RWPE2 (cell line): ENCODE results near the gene NIPSNAP2.
"Not testable (repeated sequence)": the region's sequence is repeated elsewhere in the genome, so short reads cannot be mapped to it uniquely, and the experiment has no call there.

Experiments
- ATAC-seq: fragments of 200-7000 bp; cut with Tn5 transposase; 3 replicates; pipeline ENCODE4 v1.9.1; 2021; ENCODE audit warnings: low read depth
- DNase-seq: peaks from one replicate; pipeline ENCODE4 v3.0.0-alpha.2; 2020; ENCODE audit warnings: low spot score
- H3K27ac ChIP-seq: fragments of 450-650 bp; 2 replicates; pipeline ENCODE4 v1.5.1; 2017; ENCODE audit warnings: mild to moderate bottlenecking; ENCODE audit not compliant: poor library complexity, severe bottlenecking
- H3K27me3 ChIP-seq: fragments of 250-450 bp; sonication (Bioruptor Pico); 2 replicates; pipeline ENCODE4 v1.5.1; 2021; ENCODE audit warnings: mild to moderate bottlenecking, moderate library complexity; ENCODE audit not compliant: insufficient read depth, poor library complexity, severe bottlenecking
- H3K36me3 ChIP-seq: fragments of 250-450 bp; sonication (Bioruptor Pico); 2 replicates; pipeline ENCODE4 v1.5.1; 2020; ENCODE audit warnings: low read depth, mild to moderate bottlenecking, moderate library complexity
- H3K4me1 ChIP-seq: fragments of 250-450 bp; sonication (Bioruptor Pico); 2 replicates; pipeline ENCODE4 v1.5.1; 2021; ENCODE audit warnings: mild to moderate bottlenecking, moderate library complexity; ENCODE audit not compliant: insufficient read depth, poor library complexity, severe bottlenecking
- H3K4me3 ChIP-seq: fragments of 250-450 bp; sonication (Bioruptor Pico); 2 replicates; pipeline ENCODE4 v1.5.1; 2021; ENCODE audit warnings: mild to moderate bottlenecking, moderate library complexity; ENCODE audit not compliant: severe bottlenecking
- H3K9me3 ChIP-seq: fragments of 250-450 bp; sonication (Bioruptor Pico); 2 replicates; pipeline ENCODE4 v1.5.1; 2021; ENCODE audit warnings: mild to moderate bottlenecking, moderate library complexity; ENCODE audit not compliant: severe bottlenecking
- TF ChIP-seq, protein P1 (sequence below): fragments of 450-650 bp; IDR thresholded peaks from one replicate; pipeline ENCODE4 v1.5.1; 2017; ENCODE audit warnings: mild to moderate bottlenecking, moderate library complexity; ENCODE audit not compliant: poor library complexity, severe bottlenecking

NIPSNAP2 gene

DNA sequence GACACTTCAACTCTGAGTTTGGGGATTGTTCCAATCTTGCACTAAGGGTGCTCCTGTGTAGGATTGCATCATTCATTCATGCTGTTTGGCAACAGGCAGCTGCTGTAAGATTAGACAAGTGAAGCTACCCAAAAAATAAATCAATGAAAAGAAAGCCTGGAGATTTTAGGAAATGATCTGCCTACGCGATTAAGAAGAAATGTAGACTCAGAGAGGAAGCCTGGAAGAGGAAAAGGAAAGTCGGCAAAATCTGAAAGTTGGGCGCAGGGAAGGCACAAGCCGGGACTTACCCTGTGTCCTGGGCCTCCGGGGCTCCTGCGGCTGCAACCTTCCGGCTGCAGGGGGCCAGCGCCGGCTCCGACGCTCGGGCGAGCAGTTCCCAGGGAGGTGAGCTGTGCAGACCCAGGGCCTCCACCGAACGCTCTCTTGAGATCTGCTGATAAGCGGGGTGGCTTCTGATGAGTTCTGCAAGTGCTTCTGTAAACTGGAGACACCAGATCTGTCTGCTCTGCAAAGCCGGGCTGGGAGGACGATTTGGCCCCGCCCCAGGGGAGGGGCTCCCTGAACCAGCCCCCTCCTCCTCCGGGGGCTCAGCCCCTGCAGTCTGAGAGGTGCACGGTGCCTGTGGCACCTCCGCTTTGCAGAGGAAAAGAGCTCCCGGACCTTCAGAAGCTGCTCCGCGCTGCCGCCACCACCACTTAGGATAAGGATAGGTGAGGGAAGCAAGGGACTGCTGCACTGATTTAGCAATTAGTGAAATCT lies 69.5 kb downstream of the NIPSNAP2 start:
- H3K27ac ChIP-seq, result peak overlapping the region; percentile 25
- H3K36me3 ChIP-seq, result peaks cover 36% of the 10 kb centered on the region
- DNase-seq (peak; percentile 73), ATAC-seq (peak; percentile 93)
- no peaks in the 10 kb centered on the region for H3K4me1 ChIP-seq
- TF ChIP-seq, protein P1, sequence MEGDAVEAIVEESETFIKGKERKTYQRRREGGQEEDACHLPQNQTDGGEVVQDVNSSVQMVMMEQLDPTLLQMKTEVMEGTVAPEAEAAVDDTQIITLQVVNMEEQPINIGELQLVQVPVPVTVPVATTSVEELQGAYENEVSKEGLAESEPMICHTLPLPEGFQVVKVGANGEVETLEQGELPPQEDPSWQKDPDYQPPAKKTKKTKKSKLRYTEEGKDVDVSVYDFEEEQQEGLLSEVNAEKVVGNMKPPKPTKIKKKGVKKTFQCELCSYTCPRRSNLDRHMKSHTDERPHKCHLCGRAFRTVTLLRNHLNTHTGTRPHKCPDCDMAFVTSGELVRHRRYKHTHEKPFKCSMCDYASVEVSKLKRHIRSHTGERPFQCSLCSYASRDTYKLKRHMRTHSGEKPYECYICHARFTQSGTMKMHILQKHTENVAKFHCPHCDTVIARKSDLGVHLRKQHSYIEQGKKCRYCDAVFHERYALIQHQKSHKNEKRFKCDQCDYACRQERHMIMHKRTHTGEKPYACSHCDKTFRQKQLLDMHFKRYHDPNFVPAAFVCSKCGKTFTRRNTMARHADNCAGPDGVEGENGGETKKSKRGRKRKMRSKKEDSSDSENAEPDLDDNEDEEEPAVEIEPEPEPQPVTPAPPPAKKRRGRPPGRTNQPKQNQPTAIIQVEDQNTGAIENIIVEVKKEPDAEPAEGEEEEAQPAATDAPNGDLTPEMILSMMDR, result peak; percentile 20
- H3K27me3 ChIP-seq, result no peaks in the 10 kb centered on the region
- peak overlapping the region; percentile 41 for H3K4me3 ChIP-seq
- H3K9me3 ChIP-seq, result no peaks in the 10 kb centered on the region

DNA sequence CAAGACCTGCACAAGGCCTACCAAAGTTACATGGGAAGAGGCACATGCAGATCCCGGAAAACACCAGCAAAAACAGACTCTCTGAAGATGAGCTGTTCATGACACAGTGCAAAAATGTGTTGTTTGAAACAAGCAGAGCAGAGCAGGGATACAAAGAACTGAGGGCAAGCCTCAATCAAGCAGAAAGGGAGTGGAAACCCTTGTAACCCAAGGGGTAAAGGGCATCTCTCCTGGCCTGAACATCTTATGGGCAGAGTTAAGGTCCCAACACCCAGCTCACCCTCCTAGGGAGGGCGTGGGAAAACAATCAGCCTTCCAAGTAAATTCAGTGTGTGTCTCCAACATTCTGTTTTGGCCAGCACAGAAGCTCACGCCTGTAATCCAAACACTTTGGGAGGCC lies 76.3 kb downstream of the NIPSNAP2 start:
- Histone ChIP-seq H3K9me3 (no peaks in the 10 kb centered on the region), H3K4me3 (no peak overlapping the region), H3K27me3 (no peaks in the 10 kb centered on the region), H3K27ac (no peak overlapping the region), H3K36me3 (peaks cover 18% of the 10 kb centered on the region), H3K4me1 (no peaks in the 10 kb centered on the region)
- no peak for ATAC-seq
- no peak for DNase-seq
- TF ChIP-seq, protein P1, result no peak

DNA sequence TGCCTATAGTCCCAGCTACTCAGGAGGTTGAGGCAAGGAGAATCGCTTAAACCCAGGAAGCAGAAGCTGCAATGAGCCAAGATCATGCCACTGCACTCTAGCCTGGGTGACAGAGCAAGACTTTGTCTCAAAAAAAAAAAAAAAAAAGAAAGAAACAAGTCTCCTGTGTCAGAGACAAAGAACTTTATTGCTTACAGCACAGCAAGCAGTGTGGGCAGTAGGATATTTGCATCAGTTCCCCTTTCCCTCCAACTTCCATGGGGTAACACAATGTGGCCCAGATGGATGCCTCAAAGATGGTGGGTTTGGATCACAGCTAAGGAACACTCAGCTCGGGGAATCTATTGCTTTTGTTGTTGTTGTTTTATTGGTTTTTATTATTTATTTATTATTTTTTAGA lies 81.4 kb downstream of the NIPSNAP2 start:
- H3K27me3 ChIP-seq, H3K36me3 ChIP-seq, H3K4me3 ChIP-seq, H3K27ac ChIP-seq, DNase-seq, ATAC-seq, H3K4me1 ChIP-seq, H3K9me3 ChIP-seq: not testable (repeated sequence)

DNA sequence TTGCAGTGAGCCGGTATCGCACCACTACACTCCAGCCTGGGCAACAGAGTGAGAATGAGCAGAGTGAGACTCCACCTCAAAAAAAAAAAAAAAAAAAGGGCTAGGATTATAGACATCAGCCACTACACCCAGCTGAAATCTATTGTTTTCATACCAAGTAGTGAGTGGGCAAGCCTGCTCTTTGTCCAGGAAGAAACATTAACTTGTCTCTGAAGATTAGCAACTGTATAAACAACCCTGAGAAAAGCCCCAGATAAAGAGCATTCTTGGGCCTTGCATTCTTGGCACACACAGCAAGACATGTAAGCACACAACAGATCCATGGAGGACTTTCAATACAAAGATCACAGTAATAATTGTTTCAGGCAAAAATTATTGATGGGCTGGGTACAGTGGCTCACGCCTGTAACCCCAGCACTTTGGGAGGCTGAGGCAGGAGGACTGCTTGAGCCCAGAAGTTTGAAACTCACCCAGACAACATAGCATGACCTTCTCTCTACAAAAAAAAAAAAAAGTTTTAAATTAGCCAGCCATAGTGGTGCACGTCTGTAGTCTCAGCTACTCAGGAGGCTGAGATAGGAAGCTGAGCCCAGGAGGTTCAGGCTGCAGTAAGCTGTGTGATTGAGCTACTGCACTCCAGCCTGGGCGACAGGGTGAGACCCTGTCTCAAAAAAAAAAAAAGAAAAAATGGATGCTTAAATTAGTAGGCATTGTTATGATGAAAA lies 82.5 kb downstream of the NIPSNAP2 start:
- Histone ChIP-seq H3K27ac (no peak overlapping the region), H3K9me3 (no peaks in the 10 kb centered on the region), H3K4me3 (no peak overlapping the region), H3K4me1 (no peaks in the 10 kb centered on the region), H3K36me3 (0 out of 2 replicates have a peak, but pooled peaks cover 9% of the 10 kb centered on the region), H3K27me3 (no peaks in the 10 kb centered on the region)
- ATAC-seq, result no peak
- no peak for DNase-seq
- TF ChIP-seq, protein P1, result no peak

DNA sequence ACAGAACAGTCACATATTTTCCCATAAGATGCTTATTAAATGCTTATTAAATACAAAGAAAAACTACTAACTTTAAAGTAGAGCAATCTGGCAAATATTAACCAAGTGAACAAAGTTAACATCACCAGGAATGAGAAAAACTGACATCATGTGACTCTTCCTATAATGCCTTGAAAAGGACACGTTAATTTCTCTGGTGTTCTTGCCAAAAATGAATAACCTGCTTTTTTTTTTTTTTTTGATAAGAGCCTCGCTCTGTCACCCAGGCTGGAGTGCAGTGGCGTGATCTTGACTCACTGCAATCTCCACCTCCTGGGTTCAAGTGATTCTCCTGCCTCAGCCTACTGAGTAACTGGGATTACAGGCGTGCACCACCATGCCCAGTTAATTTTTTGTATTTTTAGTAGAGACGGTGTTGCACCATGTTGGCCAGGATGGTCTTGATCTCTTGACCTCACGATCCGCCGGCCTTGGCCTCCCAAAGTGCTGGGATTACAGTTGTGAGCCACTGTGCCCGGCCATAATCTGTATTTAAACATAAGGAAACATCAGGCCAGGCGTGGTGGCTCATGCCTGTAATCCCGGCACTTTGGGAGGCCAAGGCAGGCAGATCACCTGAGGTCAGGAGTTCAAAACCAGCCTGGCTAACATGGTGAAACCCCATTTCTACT lies 83.2 kb downstream of the NIPSNAP2 start:
- DNase-seq, H3K27ac ChIP-seq, H3K4me3 ChIP-seq, H3K4me1 ChIP-seq, H3K27me3 ChIP-seq, ATAC-seq, H3K9me3 ChIP-seq: not testable (repeated sequence)
- peaks cover 13% of the 10 kb centered on the region for H3K36me3 ChIP-seq
